Osteoblast (primary cell): ENCODE measurements around the gene MYCBPAP. TPM values are rescaled to one million over a fixed set of nuclear protein-coding genes. Genes with fewer than 3 reads are reported as not detected.

ENCODE experiments used
- DNase-seq: peaks from one replicate; pipeline ENCODE4 v3.0.0; 2011; ENCODE audit warnings: low spot score, mixed read lengths; ENCODE audit not compliant: insufficient read length; ENCODE audit errors: missing footprints
- H2AFZ ChIP-seq: 2 replicates; pipeline ENCODE4 v1.6.0; 2011; ENCODE audit warnings: mild to moderate bottlenecking, low read length
- H3K27ac ChIP-seq: 2 replicates; pipeline ENCODE4 v1.5.1; 2011; ENCODE audit warnings: mild to moderate bottlenecking, low read depth, low read length, moderate library complexity
- H3K27me3 ChIP-seq: 2 replicates; pipeline ENCODE4 v1.6.0; 2012; ENCODE audit warnings: mild to moderate bottlenecking, control low read depth, inconsistent platforms, low read length, moderate library complexity; ENCODE audit not compliant: insufficient read depth
- H3K36me3 ChIP-seq: 2 replicates; pipeline ENCODE4 v1.5.1; 2011; ENCODE audit warnings: mild to moderate bottlenecking, low read length, control low read depth, moderate library complexity; ENCODE audit not compliant: insufficient read depth
- H3K4me1 ChIP-seq: 2 replicates; pipeline ENCODE4 v1.5.1; 2011; ENCODE audit warnings: mild to moderate bottlenecking, low read length, control low read depth, moderate library complexity; ENCODE audit not compliant: insufficient read depth
- H3K4me2 ChIP-seq: 2 replicates; pipeline ENCODE4 v1.6.0; 2011; ENCODE audit warnings: mild to moderate bottlenecking, low read length; ENCODE audit not compliant: insufficient read depth
- H3K4me3 ChIP-seq: fragments of 200-600 bp; sonication (generic); 3 replicates; pipeline ENCODE4 v1.5.1; 2012; ENCODE audit warnings: mild to moderate bottlenecking, low read length, inconsistent platforms; ENCODE audit not compliant: insufficient read depth
- H3K79me2 ChIP-seq: 2 replicates; pipeline ENCODE4 v1.6.0; 2012; ENCODE audit warnings: mild to moderate bottlenecking, low read length, control low read depth, inconsistent platforms; ENCODE audit not compliant: insufficient read depth
- H3K9me3 ChIP-seq: 2 replicates; pipeline ENCODE4 v1.5.1; 2011; ENCODE audit warnings: low read depth, low read length, control low read depth
- H4K20me1 ChIP-seq: 2 replicates; pipeline ENCODE4 v1.6.0; 2012; ENCODE audit warnings: mild to moderate bottlenecking, low read length, control low read depth; ENCODE audit not compliant: insufficient read depth
- CTCF ChIP-seq: IDR thresholded peaks from 2 replicates; pipeline ENCODE4 v1.5.1; 2011; ENCODE audit warnings: mild to moderate bottlenecking, low read depth, low read length, moderate library complexity; ENCODE audit errors: extremely low read depth
- total RNA-seq: library from RNA; depleted of rRNA; stranded (reverse); fragments of >200 nt; gene quantifications from 2 replicates; pipeline ENCODE4 v1.2.3, GENCODE V29; 2012

MYCBPAP gene
- total RNA-seq, 1 donor = 0.36 TPM

GRCh38 chr17:50560931-50561745 is 52.9 kb downstream of the MYCBPAP start:
- peaks cover 62% of the 10 kb centered on the region for H3K27me3 ChIP-seq
- H3K36me3 ChIP-seq = no peaks in the 10 kb centered on the region
- H3K4me2 ChIP-seq = peak overlapping the region; percentile 81
- no peaks in the 10 kb centered on the region for H3K9me3 ChIP-seq
- DNase-seq = no peak
- peaks cover 4% of the 10 kb centered on the region for H4K20me1 ChIP-seq
- H3K4me1 ChIP-seq = peaks cover 19% of the 10 kb centered on the region
- TF ChIP-seq CTCF = no peak
- H3K79me2 ChIP-seq = no peaks in the 10 kb centered on the region
- H3K4me3 ChIP-seq = peak overlapping the region; percentile 67
- H3K27ac ChIP-seq = no peak overlapping the region
- no peak overlapping the region for H2AFZ ChIP-seq

GRCh38 chr17:50561746-50562141 is 53.5 kb downstream of the MYCBPAP start:
- no peaks in the 10 kb centered on the region for H3K79me2 ChIP-seq
- H3K4me2 ChIP-seq = no peak overlapping the region
- H3K36me3 ChIP-seq = no peaks in the 10 kb centered on the region
- peaks cover under 1% of the 10 kb centered on the region for H4K20me1 ChIP-seq
- H3K9me3 ChIP-seq = no peaks in the 10 kb centered on the region
- no peak overlapping the region for H3K4me3 ChIP-seq
- H3K27me3 ChIP-seq = peaks cover 67% of the 10 kb centered on the region
- H3K27ac ChIP-seq = no peak overlapping the region
- no peak for DNase-seq
- no peak for TF ChIP-seq CTCF
- H3K4me1 ChIP-seq = peaks cover 19% of the 10 kb centered on the region
- H2AFZ ChIP-seq = no peak overlapping the region

- Histone ChIP-seq H3K27me3 (peaks cover 67% of the 10 kb centered on the region), H3K4me2 (no peak overlapping the region), H3K27ac (no peak overlapping the region), H3K9me3 (no peaks in the 10 kb centered on the region), H3K36me3 (no peaks in the 10 kb centered on the region), H3K4me1 (peaks cover 19% of the 10 kb centered on the region), H3K4me3 (no peak overlapping the region), H2AFZ (no peak overlapping the region), H4K20me1 (no peaks in the 10 kb centered on the region), H3K79me2 (no peaks in the 10 kb centered on the region)
- no peak for TF ChIP-seq CTCF
- no peak for DNase-seq
Measured at GRCh38 chr17:50562242-50563091, 54.2 kb downstream of the MYCBPAP start.

- Histone ChIP-seq H3K4me3 (no peak overlapping the region), H2AFZ (no peak overlapping the region), H3K27me3 (peaks cover 65% of the 10 kb centered on the region), H3K79me2 (no peaks in the 10 kb centered on the region), H3K4me2 (no peak overlapping the region), H4K20me1 (no peaks in the 10 kb centered on the region), H3K4me1 (peaks cover 19% of the 10 kb centered on the region), H3K27ac (no peak overlapping the region), H3K36me3 (no peaks in the 10 kb centered on the region), H3K9me3 (no peaks in the 10 kb centered on the region)
- no peak for TF ChIP-seq CTCF
- DNase-seq = no peak
Measured at GRCh38 chr17:50563092-50563511, 54.9 kb downstream of the MYCBPAP start.
